Progenitor cell of endocrine pancreas (in vitro differentiated cells): ENCODE measurements around the gene MMP11. TPM values are rescaled to one million over a fixed set of nuclear protein-coding genes. Genes with fewer than 3 reads are reported as not detected.

ENCODE experiments used
- DNase-seq: peaks from one replicate; pipeline ENCODE4 v3.0.0; 2021; ENCODE audit warnings: low spot score; ENCODE audit not compliant: unreplicated experiment
- H3K27ac Mint-ChIP-seq: 2 replicates; pipeline ENCODE4 v1.8.0; 2021; ENCODE audit warnings: mild to moderate bottlenecking, moderate library complexity, mixed read lengths
- H3K27me3 Mint-ChIP-seq: 2 replicates; pipeline ENCODE4 v1.8.0; 2021; ENCODE audit warnings: mixed read lengths
- H3K36me3 Mint-ChIP-seq: 2 replicates; pipeline ENCODE4 v1.8.0; 2022; ENCODE audit warnings: mixed read lengths; ENCODE audit not compliant: insufficient read depth
- H3K4me1 Mint-ChIP-seq: 2 replicates; pipeline ENCODE4 v1.8.0; 2021; ENCODE audit warnings: low read depth, mixed read lengths
- H3K4me3 Mint-ChIP-seq: 2 replicates; pipeline ENCODE4 v1.8.0; 2021; ENCODE audit warnings: low read depth, mild to moderate bottlenecking, moderate library complexity, mixed read lengths
- H3K9me3 Mint-ChIP-seq: 2 replicates; pipeline ENCODE4 v1.8.0; 2021; ENCODE audit warnings: low read depth, mixed read lengths
- CTCF ChIP-seq: fragments of 200-600 bp; sonication (generic); IDR thresholded peaks from one replicate; pipeline ENCODE4 v1.5.0; 2021; ENCODE audit warnings: antibody characterized with exemption, mild to moderate bottlenecking; ENCODE audit not compliant: unreplicated experiment
- total RNA-seq: library from RNA; stranded (reverse); gene quantifications from 2 replicates; pipeline ENCODE4 v1.2.1, GENCODE V29; 2021

MMP11 gene
- total RNA-seq, 1 donor from 2014 or later: 50.2 TPM

DNA sequence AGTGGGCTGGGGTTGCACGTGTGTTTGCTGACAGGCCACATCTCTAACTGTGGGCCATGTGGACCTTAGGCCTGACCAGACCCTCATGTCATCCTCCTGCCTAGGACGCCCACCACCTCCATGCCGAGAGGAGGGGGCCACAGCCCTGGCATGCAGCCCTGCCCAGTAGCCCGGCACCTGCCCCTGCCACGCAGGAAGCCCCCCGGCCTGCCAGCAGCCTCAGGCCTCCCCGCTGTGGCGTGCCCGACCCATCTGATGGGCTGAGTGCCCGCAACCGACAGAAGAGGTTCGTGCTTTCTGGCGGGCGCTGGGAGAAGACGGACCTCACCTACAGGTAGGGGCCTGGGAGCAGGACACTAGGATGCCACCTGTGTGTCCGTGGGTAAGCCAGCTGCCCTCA is 6.4 kb downstream of the MMP11 start:
- DNase-seq: no peak
- no peaks in the 10 kb centered on the region for H3K9me3 Mint-ChIP-seq
- no peak for TF ChIP-seq CTCF
- H3K27me3 Mint-ChIP-seq: no peaks in the 10 kb centered on the region
- H3K36me3 Mint-ChIP-seq: no peaks in the 10 kb centered on the region
- no peak overlapping the region for H3K4me3 Mint-ChIP-seq
- no peak overlapping the region for H3K27ac Mint-ChIP-seq
- H3K4me1 Mint-ChIP-seq: peaks cover 9% of the 10 kb centered on the region

- TF ChIP-seq CTCF: no peak
- Mint-ChIP-seq H3K36me3 (no peaks in the 10 kb centered on the region), H3K9me3 (no peaks in the 10 kb centered on the region), H3K4me1 (peaks cover 6% of the 10 kb centered on the region), H3K27me3 (no peaks in the 10 kb centered on the region), H3K4me3 (no peak overlapping the region), H3K27ac (no peak overlapping the region)
- DNase-seq: no peak
Measured at GRCh38 chr22:23779731-23780130, 7.1 kb downstream of the MMP11 start.

GRCh38 chr22:23780146-23780748 is 7.6 kb downstream of the MMP11 start:
- DNase-seq: no peak
- Mint-ChIP-seq H3K27me3 (no peaks in the 10 kb centered on the region), H3K36me3 (no peaks in the 10 kb centered on the region), H3K4me3 (no peak overlapping the region), H3K9me3 (no peaks in the 10 kb centered on the region), H3K4me1 (peaks cover 4% of the 10 kb centered on the region), H3K27ac (no peak overlapping the region)
- TF ChIP-seq CTCF: no peak

GRCh38 chr22:23781065-23781464 is 8.4 kb downstream of the MMP11 start:
- Mint-ChIP-seq H3K4me1 (peaks cover 4% of the 10 kb centered on the region), H3K27me3 (no peaks in the 10 kb centered on the region), H3K36me3 (no peaks in the 10 kb centered on the region), H3K27ac (no peak overlapping the region), H3K9me3 (no peaks in the 10 kb centered on the region), H3K4me3 (no peak overlapping the region)
- DNase-seq: no peak
- no peak for TF ChIP-seq CTCF

- TF ChIP-seq CTCF: no peak
- Mint-ChIP-seq H3K4me3 (no peak overlapping the region), H3K27ac (no peak overlapping the region), H3K4me1 (peaks cover 8% of the 10 kb centered on the region), H3K36me3 (no peaks in the 10 kb centered on the region), H3K9me3 (no peaks in the 10 kb centered on the region), H3K27me3 (no peaks in the 10 kb centered on the region)
- DNase-seq: no peak
Measured at GRCh38 chr22:23781511-23782183, 9.0 kb downstream of the MMP11 start.
